HCT116 (cell line): ENCODE data around the gene CCDC187. TPM values are rescaled to one million over a fixed set of nuclear protein-coding genes. Genes with fewer than 3 reads are reported as not detected.

Source experiments
- ATAC-seq: fragments of 200-7000 bp; cut with Tn5 transposase; 2 replicates; pipeline ENCODE4 v1.9.1; 2020; ENCODE audit warnings: mild to moderate bottlenecking, moderate library complexity
- BruUV-seq: library from RNA; stranded (reverse); fragments of 400-500 nt; replicated peaks from 2 replicates; lab custom pipeline; 2021; lab: Mats Ljungman, UMichigan
- CTCF ChIA-PET: fragments of 300-600 bp; sonication (Branson Sonifier 250); formaldehyde crosslinking; loops from one replicate; lab custom pipeline; 2021; ENCODE audit warnings: antibody characterized with exemption; lab: Charles Lee
- POLR2A ChIA-PET: fragments of 300-600, 350-600 bp; sonication (Branson Sonifier 250); formaldehyde crosslinking; loops from one replicate; lab custom pipeline; 2021; ENCODE audit warnings: antibody characterized with exemption; lab: Charles Lee
- RAD21 ChIA-PET, 2 experiments: fragments of 300-600 bp; sonication (Branson Sonifier 250); formaldehyde crosslinking; loops; one replicate each; lab custom pipeline; 2023; ENCODE audit warnings: low total read pairs in 2 of 2; ENCODE audit not compliant: uncharacterized antibody in 2 of 2, unreplicated experiment in 2 of 2, low non-redundant PET in 1 of 2; lab: Charles Lee
- DNase-seq: peaks from one replicate; pipeline ENCODE4 v3.0.0-alpha.2; 2010; ENCODE audit warnings: low read depth, low spot score
- H2AFZ ChIP-seq: fragments of 200-600 bp; shearing (Covaris generic), sonication (generic); 2 replicates; pipeline ENCODE4 v1.6.1; 2017; ENCODE audit warnings: low read depth, mixed run types, mixed read lengths, antibody characterized with exemption, low read length; ENCODE audit not compliant: poor library complexity, severe bottlenecking
- H3K27ac ChIP-seq: 2 replicates; pipeline ENCODE4 v1.5.1; 2012; ENCODE audit warnings: low read depth, low read length
- H3K27me3 ChIP-seq: fragments of 200-600 bp; sonication (generic); 2 replicates; pipeline ENCODE4 v1.6.1; 2016; ENCODE audit warnings: mixed run types, low read length, mixed read lengths; ENCODE audit not compliant: insufficient read depth
- H3K36me3 ChIP-seq, 2 experiments: fragments of 200-500 bp in 1 of 2; fragments of 200-600 bp in 1 of 2; sonication (Bioruptor generic) in 1 of 2; sonication (generic) in 1 of 2; 2 replicates each; pipeline versions ENCODE4 v1.5.1 to v1.6.1; 2014 to 2016; ENCODE audit warnings: low read length in 2 of 2, inconsistent platforms in 1 of 2, mixed read lengths in 1 of 2, mixed run types in 1 of 2; ENCODE audit not compliant: insufficient read depth in 2 of 2, control insufficient read depth in 1 of 2
- H3K4me1 ChIP-seq, 2 experiments: fragments of 200-600 bp in 1 of 2; sonication (generic) in 1 of 2; 2 replicates each; pipeline versions ENCODE4 v1.5.1 to v1.6.1; 2012 to 2017; ENCODE audit warnings: low read length in 2 of 2, inconsistent platforms in 1 of 2, mild to moderate bottlenecking in 1 of 2, mixed read lengths in 1 of 2, mixed run types in 1 of 2, moderate library complexity in 1 of 2; ENCODE audit not compliant: insufficient read depth in 2 of 2, control insufficient read depth in 1 of 2
- H3K4me2 ChIP-seq: fragments of 200-600 bp; sonication (generic); 2 replicates; pipeline ENCODE4 v1.6.1; 2017; ENCODE audit warnings: mixed run types, low read length, mixed read lengths
- H3K4me3 ChIP-seq, 2 experiments: fragments of 200-600 bp in 1 of 2; sonication (generic) in 1 of 2; replicated peaks in 1 of 2; 2 replicates each; pipeline ENCODE4 v1.5.1; 2011 to 2016; ENCODE audit warnings: low read length in 2 of 2, control low read depth in 1 of 2, low read depth in 1 of 2, mild to moderate bottlenecking in 1 of 2, mixed read lengths in 1 of 2, mixed run types in 1 of 2
- H3K79me2 ChIP-seq: fragments of 200-600 bp; sonication (generic); 2 replicates; pipeline ENCODE4 v1.6.1; 2017; ENCODE audit warnings: mild to moderate bottlenecking, mixed run types, low read length, moderate library complexity, mixed read lengths; ENCODE audit not compliant: insufficient read depth
- H3K9ac ChIP-seq: fragments of 200-600 bp; sonication (generic); 2 replicates; pipeline ENCODE4 v1.6.1; 2016; ENCODE audit warnings: low read length, mixed read lengths
- H3K9me2 ChIP-seq: fragments of 200-600 bp; sonication (generic), shearing (Covaris generic); 2 replicates; pipeline ENCODE4 v1.6.1; 2017; ENCODE audit warnings: mixed run types, mild to moderate bottlenecking, moderate library complexity; ENCODE audit not compliant: insufficient read depth
- H3K9me3 ChIP-seq, 2 experiments: fragments of 200-500 bp in 1 of 2; fragments of 200-600 bp in 1 of 2; sonication (Bioruptor generic) in 1 of 2; sonication (generic) in 1 of 2; 2 replicates each; pipeline ENCODE4 v1.6.1; 2014 to 2017; ENCODE audit warnings: low read length in 2 of 2, mixed read lengths in 2 of 2, inconsistent platforms in 1 of 2, low read depth in 1 of 2, mild to moderate bottlenecking in 1 of 2, mixed run types in 1 of 2, moderate library complexity in 1 of 2; ENCODE audit not compliant: control insufficient read depth in 1 of 2, insufficient read depth in 1 of 2
- H4K20me1 ChIP-seq: fragments of 200-600 bp; sonication (generic), shearing (Covaris generic); 2 replicates; pipeline ENCODE4 v1.6.1; 2017; ENCODE audit warnings: mixed run types, mild to moderate bottlenecking, moderate library complexity; ENCODE audit not compliant: insufficient read depth
- CBX3 ChIP-seq: IDR thresholded peaks from 2 replicates; pipeline ENCODE4 v1.6.1; 2012; ENCODE audit warnings: low read depth
- EGR1 ChIP-seq: IDR thresholded peaks from 2 replicates; pipeline ENCODE4 v1.6.1; 2012; ENCODE audit warnings: low read depth
- EZH2 ChIP-seq: fragments of 200-600 bp; sonication (generic); IDR thresholded peaks from 2 replicates; pipeline ENCODE4 v1.6.1; 2017; ENCODE audit warnings: antibody characterized with exemption, mixed run types
- FOSL1 ChIP-seq: IDR thresholded peaks from 2 replicates; pipeline ENCODE4 v1.6.1; 2012; ENCODE audit warnings: low read depth
- JUND ChIP-seq: IDR thresholded peaks from 2 replicates; pipeline ENCODE4 v1.6.1; 2012
- POLR2A ChIP-seq: IDR thresholded peaks from 2 replicates; pipeline ENCODE4 v1.7.0; 2011; ENCODE audit warnings: borderline replicate concordance; ENCODE audit not compliant: insufficient read depth, insufficient read length; ENCODE audit errors: extremely low read depth
- POLR2AphosphoS5 ChIP-seq: IDR thresholded peaks from 2 replicates; pipeline ENCODE4 v1.6.1; 2011; ENCODE audit warnings: mild to moderate bottlenecking, low read depth, low read length, moderate library complexity
- REST ChIP-seq: IDR thresholded peaks from 2 replicates; pipeline ENCODE4 v1.6.1; 2012; ENCODE audit warnings: low read depth
- TCF7L2 ChIP-seq: IDR thresholded peaks from 2 replicates; pipeline ENCODE4 v1.7.0; 2011; ENCODE audit warnings: borderline replicate concordance, inconsistent platforms; ENCODE audit not compliant: insufficient read depth, insufficient read length; ENCODE audit errors: extremely low read depth
- ZBTB33 ChIP-seq: IDR thresholded peaks from 2 replicates; pipeline ENCODE4 v1.6.1; 2011; ENCODE audit warnings: mild to moderate bottlenecking, low read length, moderate library complexity; ENCODE audit not compliant: insufficient replicate concordance; ENCODE audit errors: extremely low read depth
- intact Hi-C: fragments of 100-400 bp; cut with micrococcal nuclease; formaldehyde crosslinking; loops from 2 replicates; pipeline ENCODE4 v1.10.0; 2022
- total RNA-seq: library from RNA; stranded (reverse); gene quantifications from one replicate; pipeline ENCODE4 v1.2.1, GENCODE V29; 2021; ENCODE audit not compliant: unreplicated experiment

CCDC187 gene
- total RNA-seq, 1 experiment from 2014 or later, result 4.6 TPM

DNA sequence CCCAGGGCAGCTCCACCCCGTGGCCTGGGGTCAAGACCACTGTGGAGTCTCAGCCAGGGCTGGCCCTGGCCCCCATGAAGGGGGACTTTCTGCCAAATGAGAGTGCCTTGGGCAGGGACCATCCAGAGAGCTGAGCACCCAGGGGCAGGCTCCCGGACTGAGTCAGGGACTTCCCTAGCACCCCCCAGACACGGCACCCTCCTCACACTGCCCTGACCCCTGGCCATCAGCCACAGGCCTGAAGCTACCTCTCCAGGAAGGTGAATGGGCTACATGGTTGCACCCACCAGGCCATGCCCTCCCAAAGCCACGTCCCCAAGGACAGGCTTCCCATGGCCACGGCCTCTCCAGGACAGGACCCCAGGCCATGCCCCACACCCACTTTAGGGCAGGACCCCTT is 9.5 kb downstream of the CCDC187 start:
- H3K4me3 ChIP-seq, result no peak overlapping the region
- H3K9me3 ChIP-seq, result peaks cover 0 to 5% of the 10 kb centered on the region in 2 experiments; a peak in 1 of 4 replicates
- no peaks in the 10 kb centered on the region for H3K36me3 ChIP-seq
- H4K20me1 ChIP-seq, result no peaks in the 10 kb centered on the region
- no peak overlapping the region for H2AFZ ChIP-seq
- no peak overlapping the region for H3K4me2 ChIP-seq
- ChIA-PET CTCF (no interaction called here), POLR2A (no interaction called here), RAD21 (no interaction called here)
- peaks cover 10 to 19% of the 10 kb centered on the region in 2 experiments; a peak in 3 of 4 replicates for H3K4me1 ChIP-seq
- intact Hi-C loops, result no loop called here
- no peaks in the 10 kb centered on the region for H3K9me2 ChIP-seq
- ATAC-seq (no peak), DNase-seq (no peak)
- H3K27me3 ChIP-seq, result no peaks in the 10 kb centered on the region
- BruUV-seq, result no TSS peak
- no peak overlapping the region for H3K9ac ChIP-seq
- H3K79me2 ChIP-seq, result no peaks in the 10 kb centered on the region
- H3K27ac ChIP-seq, result no peak overlapping the region; the same call in 1 of the 2 replicates
- no peak for TF ChIP-seq TCF7L2
- TF ChIP-seq REST, result no peak
- no peak for TF ChIP-seq POLR2AphosphoS5

- Histone ChIP-seq H3K79me2 (no peaks in the 10 kb centered on the region), H3K9ac (no peak overlapping the region), H3K4me1 (peaks cover 17 to 27% of the 10 kb centered on the region in 2 experiments; a peak in 3 of 4 replicates), H3K4me3 (no peak overlapping the region), H3K36me3 (no peaks in the 10 kb centered on the region), H3K9me3 (peaks cover 0 to 5% of the 10 kb centered on the region in 2 experiments; a peak in 1 of 4 replicates), H3K27me3 (no peaks in the 10 kb centered on the region), H3K9me2 (no peaks in the 10 kb centered on the region), H4K20me1 (no peaks in the 10 kb centered on the region), H2AFZ (no peak overlapping the region), H3K4me2 (no peak overlapping the region), H3K27ac (no peak overlapping the region)
- DNase-seq (no peak), ATAC-seq (no peak)
- intact Hi-C loops, result no loop called here
- POLR2A ChIA-PET, result no interaction called here
- CTCF ChIA-PET, result no interaction called here
- no TSS peak for BruUV-seq
- RAD21 ChIA-PET, result no interaction called here
- no peak for TF ChIP-seq JUND
- TF ChIP-seq FOSL1, result no peak
- no peak for TF ChIP-seq EGR1
- no peak for TF ChIP-seq EZH2
- TF ChIP-seq CBX3, result no peak
- no peak for TF ChIP-seq REST
- TF ChIP-seq ZBTB33, result no peak
- no peak for TF ChIP-seq POLR2A
Observed at GRCh38 chr9:136293476-136294077, 10.3 kb downstream of the CCDC187 start.
